GM19238 (cell line): Measurements from ENCODE around the gene RGL1.

Experiments
- DNase-seq: peaks from one replicate; pipeline ENCODE4 v3.0.0; 2011; ENCODE audit warnings: low spot score; ENCODE audit not compliant: insufficient read length

RGL1 gene

GRCh38 chr1:183864611-183865010 lies 59.7 kb downstream of the RGL1 start:
- DNase-seq, result no peak

- DNase-seq, result no peak
These were observed 64.3 kb downstream of the RGL1 start for GRCh38 chr1:183869230-183869629.

- no peak for DNase-seq
These were observed 64.7 kb downstream of the RGL1 start for GRCh38 chr1:183869664-183870063.

GRCh38 chr1:183870351-183871077 lies 65.6 kb downstream of the RGL1 start:
- no peak for DNase-seq

- DNase-seq, result no peak
These were observed 66.2 kb downstream of the RGL1 start for GRCh38 chr1:183871142-183871541.

- no peak for DNase-seq
These were observed 66.7 kb downstream of the RGL1 start for GRCh38 chr1:183871601-183872000.

- no peak for DNase-seq
These were observed 67.5 kb downstream of the RGL1 start for GRCh38 chr1:183872403-183872802.

GRCh38 chr1:183873642-183874041 lies 68.7 kb downstream of the RGL1 start:
- DNase-seq, result no peak

- DNase-seq, result no peak
These were observed 71.4 kb downstream of the RGL1 start for GRCh38 chr1:183876309-183876708.

GRCh38 chr1:183877053-183877720 lies 72.3 kb downstream of the RGL1 start:
- DNase-seq, result no peak

- DNase-seq, result no peak
These were observed 74.6 kb downstream of the RGL1 start for GRCh38 chr1:183879494-183879893.

- no peak for DNase-seq
These were observed 75.0 kb downstream of the RGL1 start for GRCh38 chr1:183879966-183880365.

GRCh38 chr1:183880531-183881243 lies 75.8 kb downstream of the RGL1 start:
- no peak for DNase-seq

- DNase-seq, result no peak
These were observed 76.6 kb downstream of the RGL1 start for GRCh38 chr1:183881387-183882131.

- no peak for DNase-seq
These were observed 77.6 kb downstream of the RGL1 start for GRCh38 chr1:183882335-183883167.

GRCh38 chr1:183883623-183884022 lies 78.7 kb downstream of the RGL1 start:
- DNase-seq, result no peak

- DNase-seq, result no peak
These were observed 79.6 kb downstream of the RGL1 start for GRCh38 chr1:183884526-183884925.

GRCh38 chr1:183885142-183885735 lies 80.3 kb downstream of the RGL1 start:
- no peak for DNase-seq

GRCh38 chr1:183886083-183886828 lies 81.3 kb downstream of the RGL1 start:
- no peak for DNase-seq

GRCh38 chr1:183886853-183887252 lies 81.9 kb downstream of the RGL1 start:
- DNase-seq, result no peak
